KOPT-K1 (cell line): ENCODE measurements around the gene DNAH10.

Experiments
- H3K27ac ChIP-seq: fragments of 200-600 bp; sonication (generic); 2 replicates; pipeline ENCODE4 v1.5.1; 2016; ENCODE audit warnings: antibody characterized with exemption, mild to moderate bottlenecking, low read depth, low read length; ENCODE audit not compliant: poor library complexity, severe bottlenecking
- H3K36me3 ChIP-seq: fragments of 200-600 bp; sonication (generic); 2 replicates; pipeline ENCODE4 v1.5.1; 2017; ENCODE audit warnings: antibody characterized with exemption, mild to moderate bottlenecking, low read length, moderate library complexity; ENCODE audit not compliant: insufficient read depth
- H3K9me3 ChIP-seq: fragments of 200-600 bp; sonication (generic); 2 replicates; pipeline ENCODE4 v1.5.1; 2017; ENCODE audit warnings: antibody characterized with exemption, low read length, mild to moderate bottlenecking; ENCODE audit not compliant: insufficient read depth, poor library complexity, severe bottlenecking

DNAH10 gene

DNA sequence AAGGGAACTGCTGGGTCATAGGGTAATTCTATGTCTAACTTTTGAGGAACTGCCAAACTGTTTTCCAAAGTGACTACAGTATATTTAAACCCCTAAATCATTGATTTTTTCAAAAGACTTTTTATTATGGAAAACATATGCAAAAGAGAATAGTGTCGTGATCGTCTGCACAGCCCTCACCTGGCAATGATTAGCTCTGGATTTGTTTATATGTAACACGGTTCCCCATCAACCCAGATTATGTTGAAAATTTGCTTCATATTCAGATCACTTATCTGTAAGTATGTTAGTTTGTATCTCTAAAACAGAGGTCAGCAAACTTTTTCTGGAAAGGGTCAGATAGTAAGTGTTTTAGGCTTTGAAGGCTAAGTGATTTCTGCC is 157.9 kb downstream of the DNAH10 start:
- no peaks in the 10 kb centered on the region for H3K36me3 ChIP-seq

GRCh38 chr12:123923038-123923437 is 160.9 kb downstream of the DNAH10 start:
- Histone ChIP-seq H3K27ac (no peak overlapping the region), H3K9me3 (no peaks in the 10 kb centered on the region), H3K36me3 (no peaks in the 10 kb centered on the region)

More for the DNA sequence above, 157.9 kb downstream of the DNAH10 start:
- no peak overlapping the region for H3K27ac ChIP-seq
- no peaks in the 10 kb centered on the region for H3K9me3 ChIP-seq

DNA sequence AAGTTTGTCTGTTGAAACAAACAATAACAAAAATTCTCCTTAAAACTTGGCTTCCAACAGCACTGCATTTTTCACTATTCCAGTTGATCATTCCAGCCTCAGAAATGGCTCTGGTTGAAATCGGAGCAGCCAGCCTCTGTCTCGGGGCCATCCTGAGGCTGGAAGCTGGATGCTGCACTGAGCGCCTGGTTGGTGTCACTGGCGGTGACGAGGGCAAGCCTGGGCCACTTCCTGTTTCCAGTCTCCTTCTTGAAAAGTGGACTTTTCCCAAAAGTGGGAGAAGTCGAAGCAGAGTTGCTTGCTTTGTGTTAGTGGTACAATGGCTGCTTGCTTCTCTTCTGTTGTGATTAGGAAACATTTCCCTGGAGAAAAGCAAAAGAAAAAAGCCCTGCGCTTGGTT is 161.8 kb downstream of the DNAH10 start:
- H3K9me3 ChIP-seq = no peaks in the 10 kb centered on the region
- no peaks in the 10 kb centered on the region for H3K36me3 ChIP-seq
- no peak overlapping the region for H3K27ac ChIP-seq

GRCh38 chr12:123924539-123924938 is 162.4 kb downstream of the DNAH10 start:
- Histone ChIP-seq H3K9me3 (no peaks in the 10 kb centered on the region), H3K36me3 (no peaks in the 10 kb centered on the region), H3K27ac (no peak overlapping the region)

GRCh38 chr12:123928274-123928865 is 166.3 kb downstream of the DNAH10 start:
- no peaks in the 10 kb centered on the region for H3K9me3 ChIP-seq
- no peaks in the 10 kb centered on the region for H3K36me3 ChIP-seq

GRCh38 chr12:123928897-123929296 is 166.8 kb downstream of the DNAH10 start:
- H3K36me3 ChIP-seq = no peaks in the 10 kb centered on the region
- H3K9me3 ChIP-seq = no peaks in the 10 kb centered on the region
- H3K27ac ChIP-seq = no peak overlapping the region

More at GRCh38 chr12:123928274-123928865, 166.3 kb downstream of the DNAH10 start:
- no peak overlapping the region for H3K27ac ChIP-seq

GRCh38 chr12:123929946-123930583 is 168.0 kb downstream of the DNAH10 start:
- H3K9me3 ChIP-seq = no peaks in the 10 kb centered on the region
- H3K27ac ChIP-seq = peak overlapping the region; percentile 18
- H3K36me3 ChIP-seq = no peaks in the 10 kb centered on the region

GRCh38 chr12:123931686-123932321 is 169.7 kb downstream of the DNAH10 start:
- Histone ChIP-seq H3K9me3 (no peaks in the 10 kb centered on the region), H3K27ac (peak overlapping the region; percentile 29), H3K36me3 (peaks cover 7% of the 10 kb centered on the region; the same call in 1 of the 2 replicates)

DNA sequence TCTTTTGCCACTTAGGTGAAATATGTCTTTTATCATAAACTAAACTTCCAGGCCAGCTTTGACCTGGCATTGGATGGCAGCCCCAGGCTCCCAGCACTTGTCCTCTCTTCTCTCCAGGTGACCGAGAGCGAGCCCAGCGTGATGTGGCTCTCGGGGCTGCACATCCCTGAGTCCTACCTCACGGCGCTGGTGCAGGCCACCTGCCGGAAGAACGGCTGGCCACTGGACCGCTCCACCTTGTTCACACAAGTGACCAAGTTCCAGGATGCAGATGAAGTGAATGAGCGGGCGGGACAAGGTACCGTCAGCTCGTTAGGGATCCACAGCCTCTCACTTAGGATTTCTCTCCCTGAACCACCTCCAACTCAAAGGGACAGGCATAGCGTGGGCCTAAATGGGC is 171.1 kb downstream of the DNAH10 start:
- Histone ChIP-seq H3K9me3 (no peaks in the 10 kb centered on the region), H3K27ac (peak overlapping the region; percentile 24), H3K36me3 (peaks cover 7% of the 10 kb centered on the region; the same call in 1 of the 2 replicates)

GRCh38 chr12:123934016-123934620 is 172.0 kb downstream of the DNAH10 start:
- Histone ChIP-seq H3K27ac (peak overlapping the region; percentile 24), H3K36me3 (peaks cover 7% of the 10 kb centered on the region; the same call in 1 of the 2 replicates), H3K9me3 (no peaks in the 10 kb centered on the region)

GRCh38 chr12:123934829-123935228 is 172.7 kb downstream of the DNAH10 start:
- Histone ChIP-seq H3K36me3 (peaks cover 11% of the 10 kb centered on the region; the same call in 1 of the 2 replicates), H3K27ac (no peak overlapping the region), H3K9me3 (no peaks in the 10 kb centered on the region)

- Histone ChIP-seq H3K36me3 (peaks cover 16% of the 10 kb centered on the region; the same call in 1 of the 2 replicates), H3K9me3 (no peaks in the 10 kb centered on the region), H3K27ac (no peak overlapping the region)
These were observed 173.9 kb downstream of the DNAH10 start for GRCh38 chr12:123935956-123936355.

DNA sequence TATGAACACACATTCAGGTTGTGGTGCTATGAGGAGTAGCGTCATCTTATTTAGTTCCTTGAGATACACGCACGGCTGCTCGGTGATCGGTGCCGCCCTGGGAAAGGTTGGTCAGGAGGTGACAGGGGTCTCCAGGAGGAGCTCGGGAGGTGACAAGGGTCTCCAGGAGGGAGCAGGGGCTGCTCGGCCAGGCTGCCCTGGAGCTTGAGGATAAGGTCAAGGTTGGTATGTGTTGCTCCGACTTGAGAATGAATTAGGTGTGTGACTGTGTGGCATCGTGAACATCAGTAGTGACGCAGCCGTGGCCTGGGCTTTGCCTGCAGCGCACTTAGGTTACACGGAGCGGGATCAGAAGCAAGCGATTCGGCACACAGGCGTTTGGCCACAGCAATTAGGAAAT is 174.4 kb downstream of the DNAH10 start:
- Histone ChIP-seq H3K9me3 (no peaks in the 10 kb centered on the region), H3K36me3 (peaks cover 21% of the 10 kb centered on the region; the same call in 1 of the 2 replicates), H3K27ac (no peak overlapping the region)

DNA sequence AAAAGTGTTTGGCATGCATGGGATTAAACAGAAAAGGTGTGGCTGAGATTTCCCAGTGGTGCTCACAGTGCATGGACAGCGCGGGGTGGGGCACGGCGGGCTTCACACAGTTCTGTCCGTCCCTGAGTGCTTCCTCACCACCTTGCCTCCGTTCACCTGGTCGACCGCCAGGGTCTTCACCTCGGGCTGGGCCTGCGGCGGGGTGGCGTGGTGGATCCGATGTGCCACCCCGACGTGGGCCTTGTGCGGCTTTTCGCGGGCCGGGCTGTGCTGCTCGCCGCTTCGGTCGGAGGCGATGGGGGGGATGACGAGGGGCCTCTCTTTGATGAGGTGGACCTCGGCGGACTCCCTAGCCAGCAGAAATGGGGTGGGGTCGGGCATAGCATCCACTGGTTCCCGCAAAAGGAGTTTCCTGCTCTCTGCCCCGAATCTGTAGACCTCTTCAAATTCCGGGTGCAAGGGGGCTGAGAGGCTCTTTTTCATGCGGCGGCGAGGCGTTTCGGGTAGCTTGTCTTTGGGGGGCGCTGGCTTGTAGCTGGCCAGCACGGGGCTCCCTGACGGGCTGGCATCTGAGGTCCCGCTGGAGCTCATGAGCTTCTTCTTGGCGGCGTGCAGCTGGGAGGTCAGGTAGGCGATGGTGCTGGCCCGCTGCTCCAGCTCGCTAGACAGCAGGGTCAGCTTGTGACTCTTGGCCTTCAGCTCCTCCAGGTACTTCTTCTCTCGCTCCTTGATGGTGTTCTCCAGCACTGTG is 175.0 kb downstream of the DNAH10 start:
- Histone ChIP-seq H3K27ac (peak overlapping the region; percentile 77), H3K36me3 (peaks cover 28% of the 10 kb centered on the region; the same call in 1 of the 2 replicates), H3K9me3 (no peaks in the 10 kb centered on the region)
